AG09319 (cell line): ENCODE data around the gene ISLR.

ENCODE experiments used
- DNase-seq: peaks from one replicate; pipeline ENCODE4 v3.0.0-alpha.2; 2010; ENCODE audit warnings: low read depth; ENCODE audit errors: extremely low read depth
- TF ChIP-seq, protein P1 (sequence below): IDR thresholded peaks from 2 replicates; pipeline ENCODE4 v1.5.1; 2011; ENCODE audit warnings: low read depth, mild to moderate bottlenecking, inconsistent platforms, low read length, moderate library complexity

The ISLR gene

DNA sequence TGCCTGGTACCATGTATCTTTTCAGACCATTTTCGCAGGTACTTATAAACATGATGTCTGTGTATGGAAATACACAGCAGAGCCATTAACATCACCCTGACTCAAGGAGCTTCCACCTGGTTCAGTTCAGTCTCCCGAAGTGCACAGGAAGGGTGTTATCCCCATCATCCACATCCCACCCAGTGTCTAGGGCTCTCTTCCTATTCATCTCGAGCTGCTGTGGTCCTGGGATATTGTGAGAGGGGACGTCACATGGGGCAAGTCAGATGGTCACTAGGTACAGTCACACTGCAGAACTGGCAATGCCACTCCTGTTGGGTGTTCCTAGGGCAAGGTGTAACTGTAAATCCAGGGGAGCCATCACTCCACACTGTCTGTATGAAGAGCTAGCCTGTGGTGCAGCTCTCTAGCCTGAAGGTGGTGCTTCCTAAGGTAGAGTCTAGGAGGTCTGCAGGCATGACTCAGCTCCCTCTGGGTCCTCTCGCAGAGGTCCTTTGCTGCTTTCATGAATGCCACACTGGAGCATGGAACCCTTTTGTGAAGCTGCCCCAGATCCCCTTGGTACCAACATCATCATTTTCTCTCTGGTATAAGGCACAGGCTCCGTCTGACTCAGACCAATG lies 29.2 kb upstream of the ISLR start:
- TF ChIP-seq, protein P1, sequence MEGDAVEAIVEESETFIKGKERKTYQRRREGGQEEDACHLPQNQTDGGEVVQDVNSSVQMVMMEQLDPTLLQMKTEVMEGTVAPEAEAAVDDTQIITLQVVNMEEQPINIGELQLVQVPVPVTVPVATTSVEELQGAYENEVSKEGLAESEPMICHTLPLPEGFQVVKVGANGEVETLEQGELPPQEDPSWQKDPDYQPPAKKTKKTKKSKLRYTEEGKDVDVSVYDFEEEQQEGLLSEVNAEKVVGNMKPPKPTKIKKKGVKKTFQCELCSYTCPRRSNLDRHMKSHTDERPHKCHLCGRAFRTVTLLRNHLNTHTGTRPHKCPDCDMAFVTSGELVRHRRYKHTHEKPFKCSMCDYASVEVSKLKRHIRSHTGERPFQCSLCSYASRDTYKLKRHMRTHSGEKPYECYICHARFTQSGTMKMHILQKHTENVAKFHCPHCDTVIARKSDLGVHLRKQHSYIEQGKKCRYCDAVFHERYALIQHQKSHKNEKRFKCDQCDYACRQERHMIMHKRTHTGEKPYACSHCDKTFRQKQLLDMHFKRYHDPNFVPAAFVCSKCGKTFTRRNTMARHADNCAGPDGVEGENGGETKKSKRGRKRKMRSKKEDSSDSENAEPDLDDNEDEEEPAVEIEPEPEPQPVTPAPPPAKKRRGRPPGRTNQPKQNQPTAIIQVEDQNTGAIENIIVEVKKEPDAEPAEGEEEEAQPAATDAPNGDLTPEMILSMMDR, result no peak
- DNase-seq, result no peak

DNA sequence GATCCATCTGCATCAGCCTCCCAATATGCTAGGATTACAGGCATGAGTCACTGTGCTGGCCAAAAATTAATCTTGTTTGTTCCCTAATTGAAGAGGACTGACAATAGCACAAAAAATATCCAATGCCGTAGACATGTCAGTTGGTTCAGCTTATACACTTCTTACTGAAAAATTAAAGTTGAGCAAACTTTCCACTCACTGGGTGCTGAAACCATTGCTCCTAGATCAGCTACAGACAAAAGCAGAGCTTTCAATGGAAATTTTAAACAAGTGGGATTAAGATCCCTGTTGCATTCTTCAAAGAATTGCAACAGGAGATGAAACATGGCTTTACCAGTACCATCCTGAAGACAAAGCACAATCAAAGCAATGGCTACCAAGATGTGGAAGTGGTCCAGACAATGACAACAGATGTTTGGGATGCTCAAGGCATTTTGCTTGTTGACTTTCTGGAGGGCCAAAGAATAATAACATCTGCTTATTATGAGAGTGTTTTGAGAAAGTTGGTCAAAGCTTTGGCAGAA lies 27.2 kb upstream of the ISLR start:
- TF ChIP-seq, protein P1, result no peak
- DNase-seq, result no peak

DNA sequence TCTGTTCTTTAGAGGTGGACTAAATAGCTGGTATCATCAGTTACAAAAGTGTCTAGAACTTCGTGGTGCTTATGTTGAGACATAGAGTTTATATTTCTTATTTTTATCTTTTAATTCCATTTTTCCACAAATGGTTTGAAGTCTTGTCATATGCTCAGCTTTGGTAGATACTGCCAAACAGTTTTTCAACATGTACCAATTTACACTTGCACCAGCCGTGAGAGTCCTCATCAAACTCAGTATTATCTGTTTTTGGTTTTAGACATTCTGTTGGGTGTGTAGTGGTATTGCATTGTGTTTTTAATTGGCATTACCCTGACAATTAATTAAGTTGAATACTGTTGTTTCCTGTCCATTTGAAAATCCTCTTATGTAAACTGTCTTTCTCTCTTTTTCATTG lies 26.5 kb upstream of the ISLR start:
- TF ChIP-seq, protein P1, result no peak
- DNase-seq, result no peak

DNA sequence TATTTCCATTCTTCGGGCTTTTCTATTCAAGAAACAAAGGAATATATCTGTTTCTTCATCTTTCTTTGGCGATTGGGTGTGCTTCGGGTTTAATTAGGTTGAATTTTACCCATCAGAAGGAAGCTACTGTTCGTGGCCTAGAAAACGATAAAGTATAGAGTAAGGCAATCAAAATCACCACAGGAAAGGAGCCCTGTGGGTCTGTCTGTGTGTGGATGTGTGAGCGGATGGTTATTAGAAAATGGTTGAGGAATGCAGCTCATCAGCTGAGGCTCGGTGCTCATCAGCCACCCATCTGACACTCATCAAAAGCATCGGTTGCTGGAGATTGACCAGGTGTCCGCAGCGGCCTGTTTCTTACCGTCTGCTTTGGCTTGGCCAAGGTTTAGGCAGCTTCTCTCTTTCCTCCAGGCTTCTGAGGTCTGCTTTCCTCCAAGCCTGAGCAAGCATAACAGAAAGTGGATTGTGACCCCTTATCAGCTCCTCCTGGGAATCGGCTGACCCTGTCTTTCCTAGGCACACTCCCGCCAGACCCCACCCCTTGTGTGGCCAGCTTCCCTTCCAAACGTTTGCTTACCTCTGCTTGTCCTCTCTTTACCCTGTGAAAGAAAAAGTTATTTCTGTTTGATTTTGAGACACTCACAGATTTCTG lies 17.6 kb upstream of the ISLR start:
- TF ChIP-seq, protein P1, result no peak
- no peak for DNase-seq

DNA sequence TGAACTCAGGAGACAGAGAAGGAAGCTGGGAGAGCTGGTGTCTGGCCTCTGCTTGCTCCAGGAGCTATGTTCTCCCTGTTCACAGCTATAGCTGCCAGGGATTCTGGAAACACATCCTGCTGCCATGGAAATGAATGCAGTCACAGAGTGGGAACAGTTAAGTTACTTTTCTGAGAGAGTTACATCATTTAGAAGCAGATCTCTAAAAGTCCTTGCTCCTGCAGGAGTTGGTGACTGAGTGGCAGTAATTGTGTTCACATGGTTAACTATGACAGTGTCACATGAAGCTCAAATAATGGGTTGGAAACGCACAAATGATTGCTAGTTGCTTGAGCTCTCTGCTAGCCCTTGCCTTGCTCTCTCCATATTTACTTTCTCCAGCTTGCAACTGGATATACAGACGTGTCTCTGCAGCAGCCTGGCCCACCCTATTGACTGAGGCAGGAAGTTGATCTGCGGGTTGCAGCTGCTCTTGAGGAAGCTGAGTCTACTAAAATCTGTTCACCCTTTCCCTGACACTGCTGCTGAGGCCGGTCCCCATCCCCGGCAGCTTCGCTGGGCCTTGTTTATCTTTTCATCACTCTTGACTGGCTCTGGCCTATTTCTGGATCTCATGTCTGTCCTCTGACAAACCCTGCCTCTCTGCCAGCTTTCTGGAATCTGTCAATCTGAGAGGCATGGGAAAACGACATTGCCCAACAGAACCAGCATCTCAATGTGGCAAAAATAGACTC lies 16.7 kb upstream of the ISLR start:
- TF ChIP-seq, protein P1, result no peak
- no peak for DNase-seq

DNA sequence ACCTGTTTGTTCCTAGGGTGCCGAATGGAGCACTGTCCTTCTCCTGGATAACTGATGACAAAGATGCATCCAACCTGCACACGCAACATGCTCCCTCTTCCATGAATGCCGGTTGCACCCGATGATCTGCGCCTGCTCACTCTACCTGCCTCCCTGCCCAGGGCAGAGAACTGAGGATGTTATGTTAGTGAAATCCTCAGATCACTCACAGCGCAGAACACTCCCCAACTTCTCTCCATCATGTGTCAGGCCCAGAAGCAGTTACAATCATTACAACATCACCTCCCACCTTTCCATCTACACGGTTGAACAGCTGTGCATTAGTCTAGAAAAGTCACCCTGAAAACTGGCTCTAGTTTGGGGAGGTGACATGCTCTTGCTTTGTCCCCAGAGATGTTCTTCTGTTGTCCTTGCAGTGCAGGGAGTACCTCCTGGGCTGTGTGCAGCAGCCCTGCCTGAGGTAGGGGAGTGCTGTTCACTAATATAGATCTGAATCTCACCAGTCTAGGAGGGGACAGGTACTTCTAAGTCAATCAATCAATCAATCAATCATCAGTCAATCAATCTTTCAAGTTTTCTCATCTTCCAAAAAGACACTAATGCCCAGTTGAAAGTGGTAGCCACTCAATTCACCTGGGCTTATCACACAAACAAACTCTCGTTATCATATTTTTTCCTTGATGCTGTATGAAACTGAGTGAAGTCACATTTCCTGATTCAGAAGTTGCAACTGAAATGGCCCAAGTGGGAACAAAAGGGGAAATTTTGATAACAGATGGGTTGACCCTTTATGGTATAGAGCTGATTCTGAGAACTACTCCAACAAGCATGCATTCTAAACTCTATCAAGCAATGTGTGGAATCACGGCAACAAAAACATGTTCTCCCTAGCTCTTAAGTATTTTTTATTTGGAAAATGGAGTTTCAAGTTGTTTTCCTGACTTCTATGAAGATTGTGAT lies 15.4 kb upstream of the ISLR start:
- TF ChIP-seq, protein P1, result no peak
- DNase-seq, result no peak
